ENCODE data around the gene ARPP21. TPM values are rescaled to one million over a fixed set of nuclear protein-coding genes. Genes with fewer than 3 reads are reported as not detected.

ARPP21 gene
- total RNA-seq, 1 experiment from 2014 or later = not detected

DNA sequence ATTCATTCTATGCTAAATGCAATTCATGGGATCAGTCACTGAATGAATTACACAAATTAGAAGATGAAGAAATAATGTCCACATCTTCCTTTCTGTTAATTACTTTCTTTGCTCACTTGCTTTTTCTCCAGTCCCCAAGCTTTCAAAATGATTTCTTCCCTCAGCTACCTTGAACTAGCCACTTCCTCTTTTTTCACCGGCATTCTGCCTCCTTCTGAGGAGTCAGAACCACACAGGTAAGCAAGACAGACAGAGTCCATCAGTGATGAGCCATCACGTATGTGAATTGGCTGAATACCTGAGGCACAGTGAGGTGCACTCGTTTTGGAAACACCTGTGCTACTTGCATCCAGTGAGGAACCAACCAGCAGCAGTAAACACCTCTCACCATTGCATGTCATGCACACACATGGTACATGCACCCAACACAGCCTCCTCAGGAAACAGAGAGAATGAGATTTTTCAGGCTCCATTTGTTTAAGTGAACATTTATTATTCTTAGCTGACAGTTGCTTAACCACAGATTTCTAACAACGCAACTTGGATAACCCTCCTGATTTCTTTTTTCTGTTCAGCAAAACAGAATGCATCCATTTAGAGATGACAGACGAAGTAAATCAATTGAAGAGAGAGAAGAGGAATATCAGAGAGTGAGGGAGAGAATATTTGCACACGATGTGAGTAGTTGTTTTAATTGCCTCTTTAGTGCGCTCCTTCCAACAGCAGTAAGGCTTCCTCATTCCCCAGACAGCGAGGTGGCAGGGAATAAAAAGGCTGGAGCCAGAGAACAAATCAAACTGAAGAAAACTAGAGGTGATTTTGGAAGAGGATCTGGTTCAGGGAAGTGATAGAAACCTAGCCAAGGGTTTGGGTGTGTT lies 69.3 kb downstream of the ARPP21 start:
- Histone ChIP-seq H3K79me2 (ENCODE audit: low read length) (no peaks in the 10 kb centered on the region), H2AFZ (ENCODE audit: low read length) (no peak overlapping the region), H3K27me3 (ENCODE audit: low read length) (no peaks in the 10 kb centered on the region), H3F3A (ENCODE audit: low read length, unreplicated experiment) (no peaks in the 10 kb centered on the region), H3K4me3 (ENCODE audit: low read length) (no peak overlapping the region), H3K9me3 (ENCODE audit: low read length) (no peaks in the 10 kb centered on the region), H4K20me1 (ENCODE audit: low read length) (no peaks in the 10 kb centered on the region), H3K36me3 (ENCODE audit: low read depth, low read length) (no peaks in the 10 kb centered on the region), H3K9me2 (replicated peaks; ENCODE audit: low read length) (no peaks in the 10 kb centered on the region), H3K4me2 (ENCODE audit: low read length) (no peak overlapping the region), H3K9ac (ENCODE audit: low read length) (no peak overlapping the region), H3K4me1 (ENCODE audit: insufficient read depth, low read length) (no peaks in the 10 kb centered on the region), H3K27ac (ENCODE audit: low read length) (no peak overlapping the region)
- POLR2A ChIA-PET (ENCODE audit: unreplicated experiment) = no interaction called here
- no peak for DNase-seq
- BruUV-seq (replicated peaks) = no TSS peak
- intact Hi-C loops (cut with micrococcal nuclease) = no loop called here
- CTCF ChIA-PET = no interaction called here
- ATAC-seq = no peak
- TF ChIP-seq EZH2phosphoT487 (IDR thresholded peaks at IDR 0.05; ENCODE audit: borderline replicate concordance, low read length) = no peak
- no peak for TF ChIP-seq EZH2 (IDR thresholded peaks at IDR 0.05; ENCODE audit: low read length, unreplicated experiment)
- TF ChIP-seq, protein P1, sequence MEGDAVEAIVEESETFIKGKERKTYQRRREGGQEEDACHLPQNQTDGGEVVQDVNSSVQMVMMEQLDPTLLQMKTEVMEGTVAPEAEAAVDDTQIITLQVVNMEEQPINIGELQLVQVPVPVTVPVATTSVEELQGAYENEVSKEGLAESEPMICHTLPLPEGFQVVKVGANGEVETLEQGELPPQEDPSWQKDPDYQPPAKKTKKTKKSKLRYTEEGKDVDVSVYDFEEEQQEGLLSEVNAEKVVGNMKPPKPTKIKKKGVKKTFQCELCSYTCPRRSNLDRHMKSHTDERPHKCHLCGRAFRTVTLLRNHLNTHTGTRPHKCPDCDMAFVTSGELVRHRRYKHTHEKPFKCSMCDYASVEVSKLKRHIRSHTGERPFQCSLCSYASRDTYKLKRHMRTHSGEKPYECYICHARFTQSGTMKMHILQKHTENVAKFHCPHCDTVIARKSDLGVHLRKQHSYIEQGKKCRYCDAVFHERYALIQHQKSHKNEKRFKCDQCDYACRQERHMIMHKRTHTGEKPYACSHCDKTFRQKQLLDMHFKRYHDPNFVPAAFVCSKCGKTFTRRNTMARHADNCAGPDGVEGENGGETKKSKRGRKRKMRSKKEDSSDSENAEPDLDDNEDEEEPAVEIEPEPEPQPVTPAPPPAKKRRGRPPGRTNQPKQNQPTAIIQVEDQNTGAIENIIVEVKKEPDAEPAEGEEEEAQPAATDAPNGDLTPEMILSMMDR (conservative IDR thresholded peaks at IDR 0.05; ENCODE audit: low read depth, low read length) = no peak

DNA sequence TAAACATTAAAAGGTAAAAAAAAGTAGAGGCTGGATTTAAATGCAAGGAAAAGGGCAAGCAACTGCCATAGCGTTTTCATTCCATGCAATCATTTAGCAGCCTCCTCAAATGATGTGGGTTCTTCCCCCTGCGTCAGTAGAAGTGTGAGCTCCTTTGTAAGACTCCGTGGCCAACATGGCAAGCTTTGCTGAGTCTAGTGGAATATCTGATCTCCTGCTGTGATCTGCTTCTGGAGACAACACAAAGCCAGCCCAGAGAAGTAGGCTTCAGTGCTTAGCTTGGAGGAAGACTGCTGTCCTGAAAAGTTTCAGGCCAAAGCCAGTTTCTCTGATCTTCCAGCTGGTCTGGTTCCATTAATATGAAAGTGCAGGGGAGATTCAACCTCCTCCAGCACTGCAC lies 70.4 kb downstream of the ARPP21 start:
- intact Hi-C loops (cut with micrococcal nuclease) = no loop called here
- ChIA-PET CTCF (no interaction called here), POLR2A (ENCODE audit: unreplicated experiment) (no interaction called here)
- Histone ChIP-seq H3K9me2 (replicated peaks; ENCODE audit: low read length) (no peaks in the 10 kb centered on the region), H3K4me1 (ENCODE audit: insufficient read depth, low read length) (no peaks in the 10 kb centered on the region), H3K79me2 (ENCODE audit: low read length) (no peaks in the 10 kb centered on the region), H3K36me3 (ENCODE audit: low read depth, low read length) (no peaks in the 10 kb centered on the region), H3K4me3 (ENCODE audit: low read length) (no peak overlapping the region), H3K9ac (ENCODE audit: low read length) (no peak overlapping the region), H3K4me2 (ENCODE audit: low read length) (no peak overlapping the region), H3K27ac (ENCODE audit: low read length) (no peak overlapping the region), H3K27me3 (ENCODE audit: low read length) (no peaks in the 10 kb centered on the region), H3F3A (ENCODE audit: low read length, unreplicated experiment) (no peaks in the 10 kb centered on the region), H2AFZ (ENCODE audit: low read length) (no peak overlapping the region), H3K9me3 (ENCODE audit: low read length) (no peaks in the 10 kb centered on the region), H4K20me1 (ENCODE audit: low read length) (no peaks in the 10 kb centered on the region)
- ATAC-seq (no peak), DNase-seq (no peak)
- no peak for TF ChIP-seq EZH2 (IDR thresholded peaks at IDR 0.05; ENCODE audit: low read length, unreplicated experiment)
- TF ChIP-seq, protein P1 (conservative IDR thresholded peaks at IDR 0.05; ENCODE audit: low read depth, low read length) = no peak
- TF ChIP-seq EZH2phosphoT487 (IDR thresholded peaks at IDR 0.05; ENCODE audit: borderline replicate concordance, low read length) = no peak
- no TSS peak for BruUV-seq (replicated peaks)

DNA sequence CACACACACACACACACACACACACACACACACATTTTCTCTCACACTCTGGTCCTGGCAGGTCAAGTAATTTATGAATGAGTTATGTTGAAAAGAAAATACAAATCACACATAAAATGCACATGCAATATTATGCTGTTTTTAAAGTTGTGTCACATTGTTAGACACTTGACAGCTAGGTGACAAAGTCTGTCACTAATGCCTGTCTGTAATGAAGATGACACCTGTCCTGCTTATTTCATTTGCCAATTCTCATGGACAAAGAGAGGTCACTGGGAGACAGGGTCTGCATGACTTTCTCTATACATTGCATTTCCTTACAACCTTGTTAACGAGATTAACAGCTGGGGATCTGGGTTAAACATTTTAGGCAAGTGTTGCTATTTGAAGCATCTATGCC lies 71.2 kb downstream of the ARPP21 start:
- no peak for DNase-seq
- no peak overlapping the region for H3K27ac ChIP-seq (ENCODE audit: low read length)
- no peak for ATAC-seq
- H3K9ac ChIP-seq (ENCODE audit: low read length) = no peak overlapping the region
- no peak overlapping the region for H2AFZ ChIP-seq (ENCODE audit: low read length)
- H3K4me1 ChIP-seq (ENCODE audit: insufficient read depth, low read length) = no peaks in the 10 kb centered on the region
- H3K9me3 ChIP-seq (ENCODE audit: low read length) = no peaks in the 10 kb centered on the region
- intact Hi-C loops (cut with micrococcal nuclease) = no loop called here
- H3K4me3 ChIP-seq (ENCODE audit: low read length) = no peak overlapping the region
- H3K79me2 ChIP-seq (ENCODE audit: low read length) = no peaks in the 10 kb centered on the region
- H4K20me1 ChIP-seq (ENCODE audit: low read length) = no peaks in the 10 kb centered on the region
- H3K4me2 ChIP-seq (ENCODE audit: low read length) = no peak overlapping the region
- no peaks in the 10 kb centered on the region for H3F3A ChIP-seq (ENCODE audit: low read length, unreplicated experiment)
- POLR2A ChIA-PET (ENCODE audit: unreplicated experiment) = no interaction called here
- CTCF ChIA-PET = no interaction called here
- H3K27me3 ChIP-seq (ENCODE audit: low read length) = no peaks in the 10 kb centered on the region
- TF ChIP-seq, protein P1 (conservative IDR thresholded peaks at IDR 0.05; ENCODE audit: low read depth, low read length) = no peak
- TF ChIP-seq EZH2phosphoT487 (IDR thresholded peaks at IDR 0.05; ENCODE audit: borderline replicate concordance, low read length) (no peak), EZH2 (IDR thresholded peaks at IDR 0.05; ENCODE audit: low read length, unreplicated experiment) (no peak)
- no peaks in the 10 kb centered on the region for H3K36me3 ChIP-seq (ENCODE audit: low read depth, low read length)
- no peaks in the 10 kb centered on the region for H3K9me2 ChIP-seq (replicated peaks; ENCODE audit: low read length)
- no TSS peak for BruUV-seq (replicated peaks)
